Dendritic cell treated with granulocyte-macrophage colony-stimulating factor and Interleukin-4, amounts not matched to agents 40 ng/mL and 50 ng/mL, for 4 days (primary cell): Measurements from ENCODE around the gene PHLDA1.

ENCODE experiments used
- H3K27ac Mint-ChIP-seq: one replicate; pipeline ENCODE4 v1.8.0; 2022; ENCODE audit warnings: mild to moderate bottlenecking, mixed read lengths
- H3K27me3 Mint-ChIP-seq: one replicate; pipeline ENCODE4 v1.8.0; 2022; ENCODE audit warnings: mild to moderate bottlenecking, mixed read lengths
- H3K36me3 Mint-ChIP-seq: one replicate; pipeline ENCODE4 v1.8.0; 2022; ENCODE audit warnings: low read depth, mixed read lengths
- H3K4me1 Mint-ChIP-seq: one replicate; pipeline ENCODE4 v1.8.0; 2022; ENCODE audit warnings: low read depth, mixed read lengths
- H3K4me3 Mint-ChIP-seq: one replicate; pipeline ENCODE4 v1.8.0; 2022; ENCODE audit warnings: mild to moderate bottlenecking, moderate library complexity, mixed read lengths
- H3K9me3 Mint-ChIP-seq: one replicate; pipeline ENCODE4 v1.8.0; 2022; ENCODE audit warnings: mixed read lengths
- intact Hi-C: fragments of 100-400 bp; cut with micrococcal nuclease; formaldehyde crosslinking; loops from one replicate; pipeline ENCODE4 v1.15.0; 2022

The PHLDA1 gene

GRCh38 chr12:76055393-76055792 lies 23.8 kb upstream of the PHLDA1 start:
- intact Hi-C loops, result no loop called here
- H3K27me3 Mint-ChIP-seq, result no peaks in the 10 kb centered on the region
- no peaks in the 10 kb centered on the region for H3K4me1 Mint-ChIP-seq
- no peak overlapping the region for H3K27ac Mint-ChIP-seq
- H3K4me3 Mint-ChIP-seq, result no peak overlapping the region
- H3K36me3 Mint-ChIP-seq, result peaks cover 88% of the 10 kb centered on the region
- no peaks in the 10 kb centered on the region for H3K9me3 Mint-ChIP-seq

- Mint-ChIP-seq H3K36me3 (peaks cover 56% of the 10 kb centered on the region), H3K9me3 (no peaks in the 10 kb centered on the region)
These were observed 18.1 kb upstream of the PHLDA1 start for GRCh38 chr12:76049575-76050251.

GRCh38 chr12:76047742-76048141 lies 16.2 kb upstream of the PHLDA1 start:
- Mint-ChIP-seq H3K4me1 (no peaks in the 10 kb centered on the region), H3K9me3 (no peaks in the 10 kb centered on the region)

More at GRCh38 chr12:76049575-76050251, 18.1 kb upstream of the PHLDA1 start:
- Mint-ChIP-seq H3K27me3 (no peaks in the 10 kb centered on the region), H3K27ac (no peak overlapping the region), H3K4me1 (no peaks in the 10 kb centered on the region), H3K4me3 (no peak overlapping the region)
- intact Hi-C loops, result no loop called here

GRCh38 chr12:76047060-76047459 lies 15.5 kb upstream of the PHLDA1 start:
- H3K36me3 Mint-ChIP-seq, result peaks cover 39% of the 10 kb centered on the region
- no peaks in the 10 kb centered on the region for H3K27me3 Mint-ChIP-seq
- H3K9me3 Mint-ChIP-seq, result no peaks in the 10 kb centered on the region
- no peaks in the 10 kb centered on the region for H3K4me1 Mint-ChIP-seq
- H3K4me3 Mint-ChIP-seq, result no peak overlapping the region
- intact Hi-C loops, result no loop called here
- H3K27ac Mint-ChIP-seq, result no peak overlapping the region

More at GRCh38 chr12:76047742-76048141, 16.2 kb upstream of the PHLDA1 start:
- Mint-ChIP-seq H3K27ac (no peak overlapping the region), H3K36me3 (peaks cover 46% of the 10 kb centered on the region), H3K4me3 (no peak overlapping the region), H3K27me3 (no peaks in the 10 kb centered on the region)
- intact Hi-C loops, result no loop called here

GRCh38 chr12:76043377-76043776 lies 11.8 kb upstream of the PHLDA1 start:
- no peaks in the 10 kb centered on the region for H3K9me3 Mint-ChIP-seq
- no peaks in the 10 kb centered on the region for H3K27me3 Mint-ChIP-seq
- intact Hi-C loops, result no loop called here
- H3K4me3 Mint-ChIP-seq, result no peak overlapping the region
- H3K4me1 Mint-ChIP-seq, result no peaks in the 10 kb centered on the region
- H3K27ac Mint-ChIP-seq, result no peak overlapping the region
- H3K36me3 Mint-ChIP-seq, result peaks cover 9% of the 10 kb centered on the region

GRCh38 chr12:76042147-76042546 lies 10.6 kb upstream of the PHLDA1 start:
- no peaks in the 10 kb centered on the region for H3K9me3 Mint-ChIP-seq
- peaks cover 9% of the 10 kb centered on the region for H3K36me3 Mint-ChIP-seq
- intact Hi-C loops, result no loop called here

GRCh38 chr12:76041406-76041805 lies 9.8 kb upstream of the PHLDA1 start:
- Mint-ChIP-seq H3K27me3 (peaks cover 5% of the 10 kb centered on the region), H3K4me3 (no peak overlapping the region), H3K36me3 (peaks cover 9% of the 10 kb centered on the region), H3K27ac (no peak overlapping the region), H3K4me1 (peaks cover 6% of the 10 kb centered on the region), H3K9me3 (no peaks in the 10 kb centered on the region)
- intact Hi-C loops, result no loop called here

More at GRCh38 chr12:76042147-76042546, 10.6 kb upstream of the PHLDA1 start:
- Mint-ChIP-seq H3K27me3 (peaks cover 5% of the 10 kb centered on the region), H3K4me1 (peaks cover 6% of the 10 kb centered on the region), H3K27ac (no peak overlapping the region), H3K4me3 (no peak overlapping the region)

- H3K36me3 Mint-ChIP-seq, result peaks cover 9% of the 10 kb centered on the region
- H3K27ac Mint-ChIP-seq, result no peak overlapping the region
- no peaks in the 10 kb centered on the region for H3K9me3 Mint-ChIP-seq
- peaks cover 5% of the 10 kb centered on the region for H3K27me3 Mint-ChIP-seq
- H3K4me3 Mint-ChIP-seq, result no peak overlapping the region
- intact Hi-C loops, result no loop called here
- peaks cover 6% of the 10 kb centered on the region for H3K4me1 Mint-ChIP-seq
These were observed 8.9 kb upstream of the PHLDA1 start for GRCh38 chr12:76040461-76040860.

GRCh38 chr12:76038176-76038575 lies 6.6 kb upstream of the PHLDA1 start:
- Mint-ChIP-seq H3K9me3 (no peaks in the 10 kb centered on the region), H3K36me3 (no peaks in the 10 kb centered on the region), H3K27ac (no peak overlapping the region), H3K27me3 (peaks cover 9% of the 10 kb centered on the region), H3K4me3 (no peak overlapping the region), H3K4me1 (peaks cover 6% of the 10 kb centered on the region)
- intact Hi-C loops, result loop anchor here (5.0 to 10.0 kb wide), 2 partner anchors 221 to 703 kb away; partner anchors contain the start of genes CAPS2 and GLIPR1L1

GRCh38 chr12:76037130-76038103 lies 5.8 kb upstream of the PHLDA1 start:
- H3K9me3 Mint-ChIP-seq, result no peaks in the 10 kb centered on the region
- H3K36me3 Mint-ChIP-seq, result no peaks in the 10 kb centered on the region
- peaks cover 12% of the 10 kb centered on the region for H3K27me3 Mint-ChIP-seq
- intact Hi-C loops, result loop anchor here (1.0 to 10.0 kb wide), 4 partner anchors 220 to 703 kb away; partner anchors contain the start of genes BBS10, CAPS2 and GLIPR1L1
- H3K4me1 Mint-ChIP-seq, result peaks cover 10% of the 10 kb centered on the region
- no peak overlapping the region for H3K4me3 Mint-ChIP-seq
- H3K27ac Mint-ChIP-seq, result no peak overlapping the region

- peaks cover 22% of the 10 kb centered on the region for H3K27me3 Mint-ChIP-seq
- intact Hi-C loops, result loop anchor here (5.0 to 10.0 kb wide), 2 partner anchors 218 to 700 kb away; partner anchors contain the start of genes CAPS2 and GLIPR1L1
- no peak overlapping the region for H3K4me3 Mint-ChIP-seq
- H3K4me1 Mint-ChIP-seq, result peaks cover 34% of the 10 kb centered on the region
- H3K27ac Mint-ChIP-seq, result no peak overlapping the region
- peaks cover 18% of the 10 kb centered on the region for H3K36me3 Mint-ChIP-seq
- H3K9me3 Mint-ChIP-seq, result no peaks in the 10 kb centered on the region
These were observed 3.5 kb upstream of the PHLDA1 start for GRCh38 chr12:76035045-76035444.

- Mint-ChIP-seq H3K27ac (no peak overlapping the region), H3K4me3 (no peak overlapping the region), H3K36me3 (peaks cover 18% of the 10 kb centered on the region), H3K9me3 (no peaks in the 10 kb centered on the region), H3K27me3 (peaks cover 22% of the 10 kb centered on the region), H3K4me1 (peaks cover 38% of the 10 kb centered on the region)
- intact Hi-C loops, result loop anchor here (5.0 to 10.0 kb wide), 4 partner anchors 56 to 699 kb away; partner anchors contain the start of genes CAPS2, GLIPR1L1 and KRR1
These were observed 1.8 kb upstream of the PHLDA1 start for GRCh38 chr12:76033081-76034011.
